Measurements from ENCODE around the gene TOLLIP. TPM values are rescaled to one million over a fixed set of nuclear protein-coding genes. Genes with fewer than 3 reads are reported as not detected.

TOLLIP gene
- total RNA-seq, 4 donors from 2014 or later = 50.9 to 89.0 (median 54.9) TPM

GRCh38 chr11:1293619-1294015 is 15.8 kb downstream of the TOLLIP start:
- Histone ChIP-seq H3K9me3 (no peaks in the 10 kb centered on the region), H3K36me3 (peaks cover 0 to 82% (median 34%) of the 10 kb centered on the region in 3 donors), H3K27ac (peak overlapping the region in 1 of 4 donors; percentile 33), H3K4me1 (peaks cover 0 to 26% (median 8%) of the 10 kb centered on the region in 4 donors), H3K4me3 (no peak overlapping the region), H3K27me3 (no peaks in the 10 kb centered on the region)
- no peak for DNase-seq (ENCODE audit: low spot score in 2 of 2)
- TF ChIP-seq POLR2A (IDR thresholded peaks at IDR 0.05) (no peak), CTCF (IDR thresholded peaks at IDR 0.05) (peak in 4 of 5 experiments; percentile 11 to 41 (median 24))
- 72 to 89% methylated on average over 12 to 13 of the region's 13 CpGs for WGBS, 2 donors

- TF ChIP-seq POLR2A (IDR thresholded peaks at IDR 0.05) = no peak
- no peak for TF ChIP-seq CTCF (IDR thresholded peaks at IDR 0.05)
- no peak for TF ChIP-seq EP300 (IDR thresholded peaks at IDR 0.05)
- H3K4me3 ChIP-seq = no peak overlapping the region
- WGBS, 2 donors = 89 to 90% methylated on average over 42 to 43 of the region's 43 CpGs
- H3K27ac ChIP-seq = peak overlapping the region in 1 of 4 donors; percentile 41
- H3K36me3 ChIP-seq = peaks cover 0 to 85% (median 41%) of the 10 kb centered on the region in 3 donors
- peaks cover 0 to 20% (median 2%) of the 10 kb centered on the region in 4 donors for H3K4me1 ChIP-seq
- no peaks in the 10 kb centered on the region for H3K9me3 ChIP-seq
- no peaks in the 10 kb centered on the region for H3K27me3 ChIP-seq
- DNase-seq (ENCODE audit: low spot score in 2 of 2) = no peak
These were observed 16.5 kb downstream of the TOLLIP start for GRCh38 chr11:1292644-1293618.

GRCh38 chr11:1292018-1292643 is 17.3 kb downstream of the TOLLIP start:
- TF ChIP-seq CTCF (IDR thresholded peaks at IDR 0.05) (no peak), EP300 (IDR thresholded peaks at IDR 0.05) (no peak), POLR2A (IDR thresholded peaks at IDR 0.05) (no peak)
- DNase-seq (ENCODE audit: low spot score in 2 of 2) = no peak
- WGBS, 2 donors = 81 to 83% methylated on average over 10 of the region's 10 CpGs
- Histone ChIP-seq H3K9me3 (no peaks in the 10 kb centered on the region), H3K27me3 (no peaks in the 10 kb centered on the region), H3K4me1 (peaks cover 0 to 19% (median 0%) of the 10 kb centered on the region in 4 donors), H3K36me3 (peaks cover 0 to 80% (median 42%) of the 10 kb centered on the region in 3 donors), H3K27ac (peak overlapping the region in 1 of 4 donors; percentile 41), H3K4me3 (no peak overlapping the region)

GRCh38 chr11:1291295-1292017 is 18.0 kb downstream of the TOLLIP start:
- H3K9me3 ChIP-seq = no peaks in the 10 kb centered on the region
- peaks cover 0 to 84% (median 44%) of the 10 kb centered on the region in 3 donors for H3K36me3 ChIP-seq
- DNase-seq (ENCODE audit: low spot score in 2 of 2) = no peak
- no peaks in the 10 kb centered on the region for H3K27me3 ChIP-seq
- H3K27ac ChIP-seq = peak overlapping the region in 1 of 4 donors; percentile 41
- H3K4me1 ChIP-seq = peaks cover 0 to 16% (median 0%) of the 10 kb centered on the region in 4 donors
- no peak overlapping the region for H3K4me3 ChIP-seq
- WGBS, 2 donors = 85 to 89% methylated on average over 44 to 46 of the region's 46 CpGs
- no peak for TF ChIP-seq POLR2A (IDR thresholded peaks at IDR 0.05)
- TF ChIP-seq CTCF (IDR thresholded peaks at IDR 0.05) = no peak
- TF ChIP-seq EP300 (IDR thresholded peaks at IDR 0.05) = no peak

All from tibial nerve (tissue), 4 donors.